Measurements from ENCODE around the gene EXOSC5. TPM values are rescaled to one million over a fixed set of nuclear protein-coding genes. Genes with fewer than 3 reads are reported as not detected.
A peak's percentile ranks its signal among the peaks of the same experiment; 100 is the strongest.

EXOSC5 gene
- total and polyA plus RNA-seq, 10 of the 15 experiments (the other 5 are each of a cell fraction or from before 2014, with no cell fraction given) = 15.8 to 123 (median 52.7) TPM

GRCh38 chr19:41399525-41399924, 2.4 kb upstream of the EXOSC5 start (continued):
- TF ChIP-seq ELK1 (IDR thresholded peaks at IDR 0.05; ENCODE audit: low read depth, low read length) (no peak), SRF (IDR thresholded peaks at IDR 0.05; ENCODE audit: low read depth in 2 of 2, low read length in 2 of 2) (no peak), RCOR1 (conservative IDR thresholded peaks at IDR 0.05; ENCODE audit: low read depth, low read length) (no peak), KLF5 (IDR thresholded peaks at IDR 0.05; ENCODE audit: partially characterized antibody) (no peak), NFYA (IDR thresholded peaks at IDR 0.05; ENCODE audit: borderline replicate concordance, low read depth, low read length) (no peak)

- Histone ChIP-seq H3K4me2 (ENCODE audit: control insufficient read depth, insufficient read depth) (peak overlapping the region; percentile 89), H3K27me3 (replicated peaks in 1 of 2; ENCODE audit: control insufficient read depth in 2 of 2, insufficient read depth in 2 of 2, low read length in 1 of 2) (no peaks in the 10 kb centered on the region), H3K79me2 (ENCODE audit: control insufficient read depth, insufficient read depth, low read length) (peaks cover 47% of the 10 kb centered on the region), H3K4me1 (ENCODE audit: control insufficient read depth, insufficient read depth, low read length) (peaks cover 13% of the 10 kb centered on the region), H4K20me1 (ENCODE audit: control insufficient read depth, insufficient read depth) (no peaks in the 10 kb centered on the region), H3K4me3 (peak overlapping the region; percentile 79), H3K9ac (ENCODE audit: control insufficient read depth, insufficient read depth, low read length) (peak overlapping the region; percentile 99), H3K27ac (ENCODE audit: control insufficient read depth, insufficient read depth) (no peak overlapping the region), H3K36me3 (ENCODE audit: control insufficient read depth in 2 of 2, insufficient read depth in 2 of 2, low read length in 1 of 2) (no peaks in the 10 kb centered on the region; a peak in 1 of 4 replicates), H3K9me3 (replicated peaks; ENCODE audit: control insufficient read depth, insufficient read depth, low read length) (no peaks in the 10 kb centered on the region), H2AFZ (ENCODE audit: control insufficient read depth, low read depth, low read length) (no peak overlapping the region)
- WGBS (ENCODE audit: insufficient coverage, insufficient replicate concordance, low lambda C conversion rate, missing lambda C conversion rate) = 48% methylated on average over 3 of the region's 3 CpGs
- RAD21 ChIA-PET (ENCODE audit: unreplicated experiment) = no interaction called here
- TF ChIP-seq GABPA (IDR thresholded peaks at IDR 0.05; ENCODE audit: low read depth) (no peak), ZNF384 (IDR thresholded peaks at IDR 0.05; ENCODE audit: borderline replicate concordance, low read depth, low read length) (peak; percentile 65; the same call in 1 of the 2 replicates), SREBF2 (IDR thresholded peaks at IDR 0.05; ENCODE audit: low read length) (no peak), KLF5 (IDR thresholded peaks at IDR 0.05; ENCODE audit: partially characterized antibody) (no peak), ZBED1 (IDR thresholded peaks at IDR 0.05; ENCODE audit: borderline replicate concordance) (no peak)
- in situ Hi-C loops (cut with MboI) (no loop called here), intact Hi-C loops (cut with micrococcal nuclease; ENCODE audit: unreplicated experiment) (loop anchor here (5.0 kb wide), 1 partner anchor 137 kb away; the partner anchor contains the start of gene HNRNPUL1)
- SMC1A ChIA-PET (ENCODE audit: uncharacterized antibody, unreplicated experiment) = interaction anchor here (1.2 to 1.3 kb wide), 2 partner anchors 9 to 32 kb away, joined by 4 to 5 read pairs; no protein-coding TSS in a partner anchor
- CTCF ChIA-PET = interaction anchor here (0.9 to 1.4 kb wide), 3 partner anchors 9 to 41 kb away, joined by 3 read pairs; no protein-coding TSS in a partner anchor
- ATAC-seq (no peak), DNase-seq (ENCODE audit: low read depth, low spot score) (no peak), FAIRE-seq (no peak)
- POLR2A ChIA-PET = interaction anchor here (0.6 to 1.4 kb wide), 5 partner anchors 9 to 752 kb away, joined by 3 to 6 read pairs (median 4); partner anchors contain the start of gene B9D2
- BruUV-seq (replicated peaks) = no TSS peak
These were observed 1.9 kb upstream of the EXOSC5 start for GRCh38 chr19:41399091-41399490.

All from GM12878 (cell line).